MM.1S (cell line): ENCODE results near the gene ARFIP1.
A peak's percentile ranks its signal among the peaks of the same experiment; 100 is the strongest.

Experiments used
- DNase-seq: peaks from one replicate; pipeline ENCODE4 v3.0.0-alpha.2; 2015
- H2AFZ ChIP-seq: fragments of 300-600 bp; sonication (generic); 2 replicates; pipeline ENCODE4 v1.6.0; 2016; ENCODE audit warnings: antibody characterized with exemption, low read length
- H3F3A ChIP-seq: fragments of 300-600 bp; sonication (generic); 2 replicates; pipeline ENCODE4 v1.6.1; 2016; ENCODE audit warnings: mild to moderate bottlenecking, antibody characterized with exemption, low read length, moderate library complexity, mixed read lengths; ENCODE audit not compliant: insufficient read depth
- H3K27ac ChIP-seq: fragments of 300-600 bp; sonication (generic); 2 replicates; pipeline ENCODE4 v1.5.1; 2016; ENCODE audit warnings: mild to moderate bottlenecking, low read length
- H3K27me3 ChIP-seq: fragments of 300-600 bp; sonication (generic); replicated peaks from 2 replicates; pipeline ENCODE4 v1.6.0; 2016; ENCODE audit warnings: low read length; ENCODE audit not compliant: insufficient read depth
- H3K36me3 ChIP-seq: fragments of 300-600 bp; sonication (generic); replicated peaks from 2 replicates; pipeline ENCODE4 v1.6.1; 2016; ENCODE audit warnings: mild to moderate bottlenecking, low read length, mixed read lengths; ENCODE audit not compliant: insufficient read depth
- H3K4me1 ChIP-seq: fragments of 300-600 bp; sonication (generic); 2 replicates; pipeline ENCODE4 v1.6.1; 2016; ENCODE audit warnings: low read length, mixed read lengths
- H3K4me2 ChIP-seq: fragments of 300-600 bp; sonication (generic); 2 replicates; pipeline ENCODE4 v1.6.0; 2016; ENCODE audit warnings: low read depth, low read length
- H3K4me3 ChIP-seq: fragments of 300-600 bp; sonication (generic); 2 replicates; pipeline ENCODE4 v1.5.1; 2016; ENCODE audit warnings: low read length, mixed read lengths
- H3K79me2 ChIP-seq: fragments of 300-600 bp; sonication (generic); 2 replicates; pipeline ENCODE4 v1.6.1; 2016; ENCODE audit warnings: mixed run types, low read length, mixed read lengths
- H3K9ac ChIP-seq: fragments of 300-600 bp; sonication (generic); 2 replicates; pipeline ENCODE4 v1.6.1; 2016; ENCODE audit warnings: low read length, mixed read lengths
- H3K9me2 ChIP-seq: fragments of 300-600 bp; sonication (generic); replicated peaks from 2 replicates; pipeline ENCODE4 v1.6.1; 2016; ENCODE audit warnings: mild to moderate bottlenecking, low read length, mixed read lengths; ENCODE audit not compliant: insufficient read depth
- H3K9me3 ChIP-seq: fragments of 300-600 bp; sonication (generic); replicated peaks from 2 replicates; pipeline ENCODE4 v1.6.1; 2016; ENCODE audit warnings: mild to moderate bottlenecking, low read length, mixed read lengths; ENCODE audit not compliant: insufficient read depth
- H4K20me1 ChIP-seq: fragments of 300-600 bp; sonication (generic); 2 replicates; pipeline ENCODE4 v1.6.1; 2016; ENCODE audit warnings: mild to moderate bottlenecking, low read length, moderate library complexity, mixed read lengths; ENCODE audit not compliant: insufficient read depth
- CTCF ChIP-seq: fragments of 300-600 bp; sonication (generic); IDR thresholded peaks from 2 replicates; pipeline ENCODE4 v1.5.1; 2016; ENCODE audit warnings: antibody characterized with exemption, low read length, mixed read lengths
- EZH2 ChIP-seq: fragments of 300-600 bp; sonication (generic); optimal IDR thresholded peaks from 2 replicates; pipeline ENCODE3; 2017; ENCODE audit warnings: low read depth, mild to moderate bottlenecking, antibody characterized with exemption, low read length, mixed read lengths
- EZH2phosphoT487 ChIP-seq: fragments of 300-600 bp; sonication (generic); IDR thresholded peaks from 2 replicates; pipeline ENCODE4 v1.6.1; 2018; ENCODE audit warnings: antibody characterized with exemption, low read length

The ARFIP1 gene

GRCh38 chr4:152780267-152780778, 569 bp downstream of the ARFIP1 start:
- H3K4me3 ChIP-seq = peak overlapping the region; percentile 76
- peak overlapping the region; percentile 77 for H2AFZ ChIP-seq
- peak overlapping the region; percentile 77 for H3K27ac ChIP-seq
- H3K4me2 ChIP-seq = peak overlapping the region; percentile 70
- peaks cover 55% of the 10 kb centered on the region for H3K79me2 ChIP-seq
- no peaks in the 10 kb centered on the region for H3K9me2 ChIP-seq
- no peaks in the 10 kb centered on the region for H3K27me3 ChIP-seq
- peaks cover 6% of the 10 kb centered on the region; the same call in 1 of the 2 replicates for H3F3A ChIP-seq
- no peaks in the 10 kb centered on the region for H4K20me1 ChIP-seq
- no peak for DNase-seq
- H3K36me3 ChIP-seq = no peaks in the 10 kb centered on the region
- peak overlapping the region; percentile 75 for H3K9ac ChIP-seq
- TF ChIP-seq CTCF (no peak), EZH2phosphoT487 (no peak), EZH2 (no peak)
- peaks cover 34% of the 10 kb centered on the region for H3K4me1 ChIP-seq
- H3K9me3 ChIP-seq = no peaks in the 10 kb centered on the region

GRCh38 chr4:152784490-152785350, 5.0 kb downstream of the ARFIP1 start:
- H3K27ac ChIP-seq = no peak overlapping the region
- no peak overlapping the region for H3K4me3 ChIP-seq
- no peak for DNase-seq
- no peaks in the 10 kb centered on the region for H3K9me3 ChIP-seq
- H3K79me2 ChIP-seq = peaks cover 94% of the 10 kb centered on the region
- peaks cover 37% of the 10 kb centered on the region for H3K4me1 ChIP-seq
- H2AFZ ChIP-seq = no peak overlapping the region
- no peak overlapping the region for H3K9ac ChIP-seq
- H3K9me2 ChIP-seq = no peaks in the 10 kb centered on the region
- H3K4me2 ChIP-seq = no peak overlapping the region
- TF ChIP-seq EZH2 (no peak), CTCF (no peak; the same call in 1 of the 2 replicates), EZH2phosphoT487 (no peak)
- H3K36me3 ChIP-seq = no peaks in the 10 kb centered on the region
- no peaks in the 10 kb centered on the region for H3F3A ChIP-seq
- no peaks in the 10 kb centered on the region for H4K20me1 ChIP-seq
- no peaks in the 10 kb centered on the region for H3K27me3 ChIP-seq

GRCh38 chr4:152785639-152786615, 6.2 kb downstream of the ARFIP1 start:
- H3K36me3 ChIP-seq = no peaks in the 10 kb centered on the region
- H3K4me3 ChIP-seq = peak overlapping the region; percentile 10; the same call in 1 of the 2 replicates

More at GRCh38 chr4:152785639-152786615, 6.2 kb downstream of the ARFIP1 start:
- peak overlapping the region; percentile 29; the same call in 1 of the 2 replicates for H3K27ac ChIP-seq
- H3K4me2 ChIP-seq = peak overlapping the region; percentile 53
- H3F3A ChIP-seq = no peaks in the 10 kb centered on the region
- no peak overlapping the region for H2AFZ ChIP-seq
- no peaks in the 10 kb centered on the region for H3K9me3 ChIP-seq
- no peak overlapping the region for H3K9ac ChIP-seq
- H3K4me1 ChIP-seq = peaks cover 37% of the 10 kb centered on the region
- H3K79me2 ChIP-seq = peaks cover 93% of the 10 kb centered on the region
- no peaks in the 10 kb centered on the region for H3K27me3 ChIP-seq
- no peaks in the 10 kb centered on the region for H3K9me2 ChIP-seq
- TF ChIP-seq EZH2 (no peak), CTCF (no peak), EZH2phosphoT487 (no peak)
- H4K20me1 ChIP-seq = no peaks in the 10 kb centered on the region
- DNase-seq = no peak
